Liver (tissue), 3 donors: ENCODE measurements around the gene ATG10.

Source experiments
- ATF3 ChIP-seq: IDR thresholded peaks from 2 replicates; pipeline ENCODE4 v1.6.1; 2016; ENCODE audit warnings: antibody characterized with exemption
- CTCF ChIP-seq: fragments of 150-350 bp; IDR thresholded peaks from 2 replicates; pipeline ENCODE4 v1.5.1; 2017; ENCODE audit warnings: improper control_type of control experiment, low read depth, low read length; ENCODE audit not compliant: missing input control
- EGR1 ChIP-seq, 2 donors: IDR thresholded peaks; 2 replicates each; pipeline ENCODE4 v1.6.1; 2016 to 2018; ENCODE audit warnings: antibody characterized with exemption in 2 of 2, low read depth in 2 of 2
- GABPA ChIP-seq, 2 donors: IDR thresholded peaks in 1 of 2; conservative IDR thresholded peaks in 1 of 2; 2 replicates each; pipeline ENCODE4 v1.6.1; 2016; ENCODE audit warnings: antibody characterized with exemption in 2 of 2, mild to moderate bottlenecking in 1 of 2, moderate library complexity in 1 of 2
- MAX ChIP-seq: IDR thresholded peaks from 2 replicates; pipeline ENCODE4 v1.6.1; 2016; ENCODE audit warnings: antibody characterized with exemption
- RAD21 ChIP-seq, 2 donors: IDR thresholded peaks; 2 replicates each; pipeline ENCODE4 v1.6.1; 2016; ENCODE audit warnings: antibody characterized with exemption in 2 of 2, mild to moderate bottlenecking in 2 of 2
- RXRA ChIP-seq, 2 donors: IDR thresholded peaks; 2 replicates each; pipeline ENCODE4 v1.6.1; 2017 to 2018; ENCODE audit warnings: antibody characterized with exemption in 2 of 2, mild to moderate bottlenecking in 1 of 2
- SP1 ChIP-seq: IDR thresholded peaks from 2 replicates; pipeline ENCODE4 v1.6.1; 2018; ENCODE audit warnings: antibody characterized with exemption, mild to moderate bottlenecking
- TAF1 ChIP-seq: conservative IDR thresholded peaks from 2 replicates; pipeline ENCODE4 v1.6.1; 2016; ENCODE audit warnings: antibody characterized with exemption, mild to moderate bottlenecking
- YY1 ChIP-seq: IDR thresholded peaks from 2 replicates; pipeline ENCODE4 v1.6.1; 2016; ENCODE audit warnings: antibody characterized with exemption, mild to moderate bottlenecking
- TF ChIP-seq, protein P1 (sequence below): IDR thresholded peaks from 2 replicates; pipeline ENCODE4 v1.6.1; 2016; ENCODE audit warnings: antibody characterized with exemption, mild to moderate bottlenecking
- donor health status: healthy.
- donor health status: healthy.

GRCh38 chr5:82174919-82175219, 203.0 kb downstream of the ATG10 start:
- no peak for TF ChIP-seq CTCF
- TF ChIP-seq MAX, result no peak
- TF ChIP-seq RXRA (IDR thresholded peaks at IDR 0.05), result no peak
- TF ChIP-seq TAF1, result no peak
- no peak for TF ChIP-seq EGR1 (IDR thresholded peaks at IDR 0.05; ENCODE audit: low read depth in 2 of 2)
- TF ChIP-seq GABPA (IDR thresholded peaks at IDR 0.05 in 1 of 2, conservative IDR thresholded peaks at IDR 0.05 in 1 of 2), result no peak
- TF ChIP-seq RAD21 (IDR thresholded peaks at IDR 0.05), result no peak
- TF ChIP-seq ATF3, result no peak
- TF ChIP-seq SP1, result no peak
- no peak for TF ChIP-seq YY1
- TF ChIP-seq, protein P1, sequence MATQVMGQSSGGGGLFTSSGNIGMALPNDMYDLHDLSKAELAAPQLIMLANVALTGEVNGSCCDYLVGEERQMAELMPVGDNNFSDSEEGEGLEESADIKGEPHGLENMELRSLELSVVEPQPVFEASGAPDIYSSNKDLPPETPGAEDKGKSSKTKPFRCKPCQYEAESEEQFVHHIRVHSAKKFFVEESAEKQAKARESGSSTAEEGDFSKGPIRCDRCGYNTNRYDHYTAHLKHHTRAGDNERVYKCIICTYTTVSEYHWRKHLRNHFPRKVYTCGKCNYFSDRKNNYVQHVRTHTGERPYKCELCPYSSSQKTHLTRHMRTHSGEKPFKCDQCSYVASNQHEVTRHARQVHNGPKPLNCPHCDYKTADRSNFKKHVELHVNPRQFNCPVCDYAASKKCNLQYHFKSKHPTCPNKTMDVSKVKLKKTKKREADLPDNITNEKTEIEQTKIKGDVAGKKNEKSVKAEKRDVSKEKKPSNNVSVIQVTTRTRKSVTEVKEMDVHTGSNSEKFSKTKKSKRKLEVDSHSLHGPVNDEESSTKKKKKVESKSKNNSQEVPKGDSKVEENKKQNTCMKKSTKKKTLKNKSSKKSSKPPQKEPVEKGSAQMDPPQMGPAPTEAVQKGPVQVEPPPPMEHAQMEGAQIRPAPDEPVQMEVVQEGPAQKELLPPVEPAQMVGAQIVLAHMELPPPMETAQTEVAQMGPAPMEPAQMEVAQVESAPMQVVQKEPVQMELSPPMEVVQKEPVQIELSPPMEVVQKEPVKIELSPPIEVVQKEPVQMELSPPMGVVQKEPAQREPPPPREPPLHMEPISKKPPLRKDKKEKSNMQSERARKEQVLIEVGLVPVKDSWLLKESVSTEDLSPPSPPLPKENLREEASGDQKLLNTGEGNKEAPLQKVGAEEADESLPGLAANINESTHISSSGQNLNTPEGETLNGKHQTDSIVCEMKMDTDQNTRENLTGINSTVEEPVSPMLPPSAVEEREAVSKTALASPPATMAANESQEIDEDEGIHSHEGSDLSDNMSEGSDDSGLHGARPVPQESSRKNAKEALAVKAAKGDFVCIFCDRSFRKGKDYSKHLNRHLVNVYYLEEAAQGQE, result no peak
